Endothelial cell of umbilical vein (primary cell): Measurements from ENCODE around the gene TUNAR.

Source experiments
- EZH2 ChIP-seq: IDR thresholded peaks from 2 replicates; pipeline ENCODE4 v1.6.1; 2012; ENCODE audit warnings: borderline replicate concordance, low read depth, mild to moderate bottlenecking, moderate library complexity, low read length, inconsistent platforms; ENCODE audit not compliant: severe bottlenecking
- FOS ChIP-seq: IDR thresholded peaks from 2 replicates; pipeline ENCODE4 v1.6.1; 2011; ENCODE audit warnings: mild to moderate bottlenecking, low read length, moderate library complexity, borderline replicate concordance; ENCODE audit not compliant: insufficient read depth
- GATA2 ChIP-seq: IDR thresholded peaks from 2 replicates; pipeline ENCODE4 v1.7.0; 2011; ENCODE audit warnings: low read depth, mild to moderate bottlenecking, moderate library complexity, mixed read lengths, low read length; ENCODE audit not compliant: insufficient read length, insufficient read depth
- JUN ChIP-seq: IDR thresholded peaks from 2 replicates; pipeline ENCODE4 v1.6.1; 2011; ENCODE audit warnings: borderline replicate concordance, low read depth; ENCODE audit not compliant: insufficient read length, insufficient read depth
- MAX ChIP-seq: IDR thresholded peaks from 2 replicates; pipeline ENCODE4 v1.6.1; 2011; ENCODE audit not compliant: insufficient read depth, insufficient read length
- MYC ChIP-seq: IDR thresholded peaks from one replicate; pipeline ENCODE4 v1.6.1; 2011; ENCODE audit warnings: mild to moderate bottlenecking, low read depth, low read length
- POLR2A ChIP-seq: IDR thresholded peaks from 2 replicates; pipeline ENCODE4 v1.6.1; 2012; ENCODE audit warnings: low read depth, mild to moderate bottlenecking, control low read depth, low read length
- POLR2AphosphoS5 ChIP-seq: IDR thresholded peaks from 2 replicates; pipeline ENCODE4 v1.6.1; 2012; ENCODE audit warnings: low read depth, mild to moderate bottlenecking, control low read depth, low read length, moderate library complexity; ENCODE audit not compliant: insufficient read depth
- TF ChIP-seq, protein P1 (sequence below), 2 donors: IDR thresholded peaks; 1 replicate in 1 of 2; 2 replicates in 1 of 2; pipeline ENCODE4 v1.5.1; 2011; ENCODE audit warnings: low read length in 2 of 2, mild to moderate bottlenecking in 2 of 2, moderate library complexity in 2 of 2, control low read depth in 1 of 2, inconsistent platforms in 1 of 2, low read depth in 1 of 2; ENCODE audit not compliant: insufficient read depth in 1 of 2; ENCODE audit errors: extremely low read depth in 1 of 2

DNA sequence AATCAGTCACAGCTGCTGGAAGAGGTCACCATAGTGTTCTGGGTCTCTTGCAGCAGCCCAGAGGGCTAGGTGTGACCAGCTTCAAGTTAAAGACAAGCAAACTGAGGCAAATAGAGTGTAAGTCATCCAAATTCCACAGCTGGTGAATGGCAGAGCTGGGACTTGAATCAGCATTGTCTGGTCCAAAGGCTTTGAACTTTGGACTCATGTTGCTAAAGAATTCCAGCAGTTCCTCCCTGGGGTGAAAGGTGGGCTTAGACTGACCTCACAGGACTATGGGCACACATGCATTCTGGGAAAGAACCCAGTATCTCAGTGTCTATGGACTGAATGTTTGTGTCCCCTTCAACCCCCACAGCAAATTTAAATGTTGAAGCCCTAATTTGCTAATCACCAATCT, 54.8 kb downstream of the TUNAR start:
- TF ChIP-seq JUN: no peak
- TF ChIP-seq, protein P1, sequence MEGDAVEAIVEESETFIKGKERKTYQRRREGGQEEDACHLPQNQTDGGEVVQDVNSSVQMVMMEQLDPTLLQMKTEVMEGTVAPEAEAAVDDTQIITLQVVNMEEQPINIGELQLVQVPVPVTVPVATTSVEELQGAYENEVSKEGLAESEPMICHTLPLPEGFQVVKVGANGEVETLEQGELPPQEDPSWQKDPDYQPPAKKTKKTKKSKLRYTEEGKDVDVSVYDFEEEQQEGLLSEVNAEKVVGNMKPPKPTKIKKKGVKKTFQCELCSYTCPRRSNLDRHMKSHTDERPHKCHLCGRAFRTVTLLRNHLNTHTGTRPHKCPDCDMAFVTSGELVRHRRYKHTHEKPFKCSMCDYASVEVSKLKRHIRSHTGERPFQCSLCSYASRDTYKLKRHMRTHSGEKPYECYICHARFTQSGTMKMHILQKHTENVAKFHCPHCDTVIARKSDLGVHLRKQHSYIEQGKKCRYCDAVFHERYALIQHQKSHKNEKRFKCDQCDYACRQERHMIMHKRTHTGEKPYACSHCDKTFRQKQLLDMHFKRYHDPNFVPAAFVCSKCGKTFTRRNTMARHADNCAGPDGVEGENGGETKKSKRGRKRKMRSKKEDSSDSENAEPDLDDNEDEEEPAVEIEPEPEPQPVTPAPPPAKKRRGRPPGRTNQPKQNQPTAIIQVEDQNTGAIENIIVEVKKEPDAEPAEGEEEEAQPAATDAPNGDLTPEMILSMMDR (IDR thresholded peaks at IDR 0.05; ENCODE audit: extremely low read depth in 1 of 2, insufficient read depth in 1 of 2, low read depth in 1 of 2, low read length in 2 of 2): no peak
- TF ChIP-seq POLR2AphosphoS5: no peak
- no peak for TF ChIP-seq POLR2A
- TF ChIP-seq MAX: no peak
- TF ChIP-seq GATA2: no peak
- no peak for TF ChIP-seq MYC
- no peak for TF ChIP-seq FOS
- no peak for TF ChIP-seq EZH2
